ENCODE data around the gene TUBGCP5. TPM values are rescaled to one million over a fixed set of nuclear protein-coding genes. Genes with fewer than 3 reads are reported as not detected.

Gene TUBGCP5
- total and polyA plus RNA-seq, 2 experiments from 2014 or later = 12.0 to 21.7 TPM

- TF ChIP-seq REST (IDR thresholded peaks at IDR 0.05; ENCODE audit: unreplicated experiment) (no peak), CREB1 (CRISPR knock-in tag; IDR thresholded peaks at IDR 0.05; ENCODE audit: low read depth) (no peak), ZNF114 (CRISPR knock-in tag; IDR thresholded peaks at IDR 0.05) (no peak)
Measured at GRCh38 chr15:22967084-22967770, 72.1 kb downstream of the TUBGCP5 start (continued).

- Mint-ChIP-seq H3K4me3 (no peak overlapping the region), H3K27ac (no peak overlapping the region), H3K36me3 (ENCODE audit: low read depth) (peaks cover 12% of the 10 kb centered on the region), H3K4me1 (peaks cover 21% of the 10 kb centered on the region), H3K9me3 (no peaks in the 10 kb centered on the region), H3K27me3 (ENCODE audit: insufficient read depth, low read depth, poor library complexity) (peaks cover 10% of the 10 kb centered on the region)
- Histone ChIP-seq H3K36me3 (ENCODE audit: insufficient read depth) (no peaks in the 10 kb centered on the region), H3K4me1 (ENCODE audit: insufficient read depth) (peaks cover 8% of the 10 kb centered on the region; the same call in 1 of the 2 replicates), H3K4me3 (no peak overlapping the region), H3K27me3 (ENCODE audit: insufficient read depth) (no peaks in the 10 kb centered on the region), H3K79me2 (replicated peaks; ENCODE audit: insufficient read depth) (peaks cover 98% of the 10 kb centered on the region), H4K20me1 (replicated peaks; ENCODE audit: insufficient read depth) (peaks cover 19% of the 10 kb centered on the region; the same call in 1 of the 2 replicates), H2AFZ (no peak overlapping the region), H3K4me2 (no peak overlapping the region), H3F3A (replicated peaks; ENCODE audit: low read depth) (no peaks in the 10 kb centered on the region), H3K9me2 (ENCODE audit: insufficient read depth) (no peaks in the 10 kb centered on the region), H3K27ac (ENCODE audit: low read depth) (no peak overlapping the region)
- DNase-seq (ENCODE audit: low spot score) = no peak
- ATAC-seq = no peak
- TF ChIP-seq ZNF331 (CRISPR knock-in tag; IDR thresholded peaks at IDR 0.05; ENCODE audit: low read depth) (no peak), ZNF114 (CRISPR knock-in tag; IDR thresholded peaks at IDR 0.05) (no peak), REST (IDR thresholded peaks at IDR 0.05; ENCODE audit: unreplicated experiment) (no peak), STAT1 (IDR thresholded peaks at IDR 0.05; ENCODE audit: unreplicated experiment) (no peak), EZH2 (IDR thresholded peaks at IDR 0.05; ENCODE audit: low read depth, unreplicated experiment) (no peak), EZH2phosphoT487 (IDR thresholded peaks at IDR 0.05; ENCODE audit: unreplicated experiment) (no peak), CTCF (conservative IDR thresholded peaks at IDR 0.05; ENCODE audit: low read depth in 2 of 2) (no peak), CREB1 (CRISPR knock-in tag; IDR thresholded peaks at IDR 0.05; ENCODE audit: low read depth) (no peak), POLR2AphosphoS5 (IDR thresholded peaks at IDR 0.05; ENCODE audit: low read depth) (no peak), ETS1 (IDR thresholded peaks at IDR 0.05) (no peak), NANOG (IDR thresholded peaks at IDR 0.05; ENCODE audit: borderline replicate concordance) (no peak)
Measured at GRCh38 chr15:22966321-22967083, 72.9 kb downstream of the TUBGCP5 start.
